GM06990 (cell line): Measurements from ENCODE around the gene MYOC.

ENCODE experiments used
- DNase-seq: peaks from one replicate; pipeline ENCODE4 v3.0.0-alpha.2; 2011; ENCODE audit not compliant: insufficient read length; ENCODE audit errors: extremely low read depth
- H3K27me3 ChIP-seq: replicated peaks from 2 replicates; pipeline ENCODE4 v1.6.0; 2011; ENCODE audit warnings: low read length; ENCODE audit not compliant: control insufficient read depth, insufficient read depth
- H3K36me3 ChIP-seq: 2 replicates; pipeline ENCODE4 v1.5.1; 2011; ENCODE audit warnings: low read length; ENCODE audit not compliant: control insufficient read depth, insufficient read depth
- H3K4me3 ChIP-seq: replicated peaks from 2 replicates; pipeline ENCODE4 v1.5.1; 2011; ENCODE audit warnings: low read depth, mild to moderate bottlenecking, control low read depth, low read length
- TF ChIP-seq, protein P1 (sequence below): IDR thresholded peaks from 2 replicates; pipeline ENCODE4 v1.5.1; 2011; ENCODE audit warnings: low read length, control low read depth, mild to moderate bottlenecking, inconsistent platforms; ENCODE audit not compliant: insufficient read depth, poor library complexity, severe bottlenecking

The MYOC gene

GRCh38 chr1:171636141-171636540, 16.3 kb downstream of the MYOC start:
- Histone ChIP-seq H3K4me3 (no peak overlapping the region), H3K36me3 (no peaks in the 10 kb centered on the region), H3K27me3 (peaks cover 2% of the 10 kb centered on the region)
- DNase-seq: no peak
- TF ChIP-seq, protein P1, sequence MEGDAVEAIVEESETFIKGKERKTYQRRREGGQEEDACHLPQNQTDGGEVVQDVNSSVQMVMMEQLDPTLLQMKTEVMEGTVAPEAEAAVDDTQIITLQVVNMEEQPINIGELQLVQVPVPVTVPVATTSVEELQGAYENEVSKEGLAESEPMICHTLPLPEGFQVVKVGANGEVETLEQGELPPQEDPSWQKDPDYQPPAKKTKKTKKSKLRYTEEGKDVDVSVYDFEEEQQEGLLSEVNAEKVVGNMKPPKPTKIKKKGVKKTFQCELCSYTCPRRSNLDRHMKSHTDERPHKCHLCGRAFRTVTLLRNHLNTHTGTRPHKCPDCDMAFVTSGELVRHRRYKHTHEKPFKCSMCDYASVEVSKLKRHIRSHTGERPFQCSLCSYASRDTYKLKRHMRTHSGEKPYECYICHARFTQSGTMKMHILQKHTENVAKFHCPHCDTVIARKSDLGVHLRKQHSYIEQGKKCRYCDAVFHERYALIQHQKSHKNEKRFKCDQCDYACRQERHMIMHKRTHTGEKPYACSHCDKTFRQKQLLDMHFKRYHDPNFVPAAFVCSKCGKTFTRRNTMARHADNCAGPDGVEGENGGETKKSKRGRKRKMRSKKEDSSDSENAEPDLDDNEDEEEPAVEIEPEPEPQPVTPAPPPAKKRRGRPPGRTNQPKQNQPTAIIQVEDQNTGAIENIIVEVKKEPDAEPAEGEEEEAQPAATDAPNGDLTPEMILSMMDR: no peak

- no peaks in the 10 kb centered on the region for H3K36me3 ChIP-seq
- no peak for DNase-seq
These were observed 16.8 kb downstream of the MYOC start for GRCh38 chr1:171635661-171636060.

DNA sequence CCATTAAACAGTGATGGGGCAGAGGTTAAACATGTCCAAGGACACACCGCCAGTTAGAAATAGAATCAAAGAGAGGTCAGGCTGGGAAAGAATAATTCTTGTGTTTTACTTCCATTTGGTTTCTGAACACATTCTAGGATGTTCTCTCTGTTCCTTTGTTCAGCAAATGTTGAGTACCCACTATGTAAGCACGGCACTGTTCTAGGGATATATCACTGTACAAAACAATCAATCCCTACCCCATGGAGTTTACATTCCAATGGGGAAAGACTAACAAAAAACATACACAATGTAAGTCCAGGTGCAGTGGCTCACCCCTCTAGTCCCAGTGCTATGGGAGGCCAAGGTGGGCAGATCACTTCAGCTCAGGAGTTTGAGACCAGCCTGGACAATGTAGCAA, 24.3 kb downstream of the MYOC start:
- TF ChIP-seq, protein P1: no peak
- Histone ChIP-seq H3K36me3 (no peaks in the 10 kb centered on the region), H3K4me3 (no peak overlapping the region), H3K27me3 (no peaks in the 10 kb centered on the region; the same call in 1 of the 2 replicates)
- no peak for DNase-seq

More at GRCh38 chr1:171635661-171636060, 16.8 kb downstream of the MYOC start:
- TF ChIP-seq, protein P1: no peak
- H3K4me3 ChIP-seq: no peak overlapping the region
- peaks cover 2% of the 10 kb centered on the region for H3K27me3 ChIP-seq

GRCh38 chr1:171627020-171627419, 25.5 kb downstream of the MYOC start:
- Histone ChIP-seq H3K36me3 (no peaks in the 10 kb centered on the region), H3K4me3 (no peak overlapping the region), H3K27me3 (no peaks in the 10 kb centered on the region)
- TF ChIP-seq, protein P1: no peak
- no peak for DNase-seq

DNA sequence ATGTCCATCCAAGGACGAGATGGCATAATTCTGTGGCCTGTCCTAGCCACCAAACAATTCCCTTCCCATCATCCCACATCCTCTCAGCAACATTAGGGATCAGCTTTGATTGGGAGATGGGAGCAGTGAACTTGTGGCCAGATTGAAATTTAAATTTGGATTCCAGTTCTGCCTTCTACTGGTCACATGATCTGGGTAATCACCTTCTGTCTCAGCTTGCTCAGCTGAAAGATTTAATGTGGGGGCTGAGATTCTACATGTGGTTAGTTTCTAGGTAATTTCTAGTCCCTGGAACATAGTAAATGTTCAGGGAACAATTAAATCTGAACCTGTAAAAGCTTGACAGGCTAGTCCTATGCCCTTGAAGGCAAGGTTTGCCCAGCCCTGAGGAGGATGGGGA, 27.3 kb downstream of the MYOC start:
- DNase-seq: no peak
- H3K36me3 ChIP-seq: no peaks in the 10 kb centered on the region
- H3K27me3 ChIP-seq: no peaks in the 10 kb centered on the region
- TF ChIP-seq, protein P1: no peak
- H3K4me3 ChIP-seq: no peak overlapping the region
